Tibial nerve (tissue), 4 donors: ENCODE results near the gene IGF2BP3. TPM values are rescaled to one million over a fixed set of nuclear protein-coding genes. Genes with fewer than 3 reads are reported as not detected.

Experiments
- DNase-seq, 2 donors: peaks; one replicate each; pipeline ENCODE4 v3.0.0-alpha.2; 2019; ENCODE audit warnings: low spot score in 2 of 2
- H3K27ac ChIP-seq, 4 donors: fragments of 200-600 bp; sonication (generic) in 3 of 4; one replicate each; pipeline ENCODE4 v1.5.1; 2017 to 2019; ENCODE audit warnings: mild to moderate bottlenecking in 1 of 4
- H3K27me3 ChIP-seq, 2 donors: fragments of 200-600 bp; sonication (generic) in 1 of 2; one replicate each; pipeline versions ENCODE4 v1.5.1 to v1.6.0; 2017 to 2019
- H3K36me3 ChIP-seq, 3 donors: fragments of 200-600 bp; sonication (generic); one replicate each; pipeline ENCODE4 v1.5.1; 2018 to 2019
- H3K4me1 ChIP-seq, 4 donors: fragments of 200-600 bp; sonication (generic) in 3 of 4; one replicate each; pipeline ENCODE4 v1.5.1; 2017 to 2019
- H3K4me3 ChIP-seq, 4 donors: fragments of 200-600 bp; sonication (generic) in 3 of 4; one replicate each; pipeline ENCODE4 v1.5.1; 2017 to 2019; ENCODE audit warnings: mild to moderate bottlenecking in 1 of 4, moderate library complexity in 1 of 4
- H3K9me3 ChIP-seq, 4 donors: fragments of 200-600 bp; sonication (generic) in 3 of 4; one replicate each; pipeline ENCODE4 v1.5.1; 2017 to 2019
- CTCF ChIP-seq, 5 experiments: fragments of 200-600 bp in 3 of 5; fragments of 450-650 bp in 2 of 5; sonication (generic) in 3 of 5; IDR thresholded peaks; one replicate each; pipeline ENCODE4 v1.5.1; 2016 to 2019; ENCODE audit warnings: antibody characterized with exemption in 5 of 5, mild to moderate bottlenecking in 3 of 5, moderate library complexity in 2 of 5
- EP300 ChIP-seq, 2 donors: sonication (generic); formaldehyde crosslinking; IDR thresholded peaks; one replicate each; pipeline ENCODE4 v1.6.1; 2017; ENCODE audit warnings: antibody characterized with exemption in 2 of 2, mild to moderate bottlenecking in 1 of 2
- POLR2A ChIP-seq, 2 donors: fragments of 450-650 bp; IDR thresholded peaks; one replicate each; pipeline ENCODE4 v1.6.1; 2017; ENCODE audit warnings: antibody characterized with exemption in 2 of 2, mild to moderate bottlenecking in 2 of 2, moderate library complexity in 2 of 2
- WGBS, 2 donors: methylation state at CpG; one replicate each; pipeline ENCODE4 v1.1.5; 2018; 5-methylcytosine and 5-hydroxymethylcytosine counted together
- small RNA-seq: library from RNA; depleted of rRNA; stranded (forward); fragments of <200 nt; gene quantifications from one replicate; pipeline ENCODE3, GENCODE V24; 2016
- total RNA-seq, 4 donors: library from RNA; depleted of rRNA; stranded (reverse); fragments of >200 nt; gene quantifications; one replicate each; pipeline ENCODE4 v1.1.0, GENCODE V29; 2016

IGF2BP3 gene
- total RNA-seq, 4 donors from 2014 or later = 0.21 to 0.90 (median 0.59) TPM; not detected in 1

GRCh38 chr7:23261843-23262452 is 208.3 kb downstream of the IGF2BP3 start:
- Histone ChIP-seq H3K27me3 (no peaks in the 10 kb centered on the region), H3K36me3 (peaks cover 0 to 52% (median 0%) of the 10 kb centered on the region in 3 donors), H3K4me3 (no peak overlapping the region), H3K4me1 (no peaks in the 10 kb centered on the region), H3K9me3 (no peaks in the 10 kb centered on the region), H3K27ac (no peak overlapping the region)
- peak in 1 of 2 donors; percentile 33 for DNase-seq
- WGBS, 2 donors = 8 to 9% methylated on average over 7 of the region's 7 CpGs
- TF ChIP-seq POLR2A (IDR thresholded peaks at IDR 0.05) (no peak), EP300 (IDR thresholded peaks at IDR 0.05) (no peak), CTCF (IDR thresholded peaks at IDR 0.05) (peak; percentile 62 to 81 (median 73))

GRCh38 chr7:23260371-23260770 is 209.9 kb downstream of the IGF2BP3 start:
- Histone ChIP-seq H3K27me3 (no peaks in the 10 kb centered on the region), H3K4me3 (no peak overlapping the region), H3K27ac (no peak overlapping the region), H3K4me1 (no peaks in the 10 kb centered on the region), H3K9me3 (no peaks in the 10 kb centered on the region), H3K36me3 (peaks cover 0 to 46% (median 0%) of the 10 kb centered on the region in 3 donors)
- 71 to 75% methylated on average over 10 of the region's 10 CpGs for WGBS, 2 donors
- no peak for DNase-seq
- no peak for TF ChIP-seq CTCF (IDR thresholded peaks at IDR 0.05)
- no peak for TF ChIP-seq EP300 (IDR thresholded peaks at IDR 0.05)
- no peak for TF ChIP-seq POLR2A (IDR thresholded peaks at IDR 0.05)

Small RNA genes within 50 kb of the gene (small RNA-seq; reads per million reads assigned to genes)
- not detected for gene AC079780.1
- gene RF00019 = not detected
- not detected for gene RNU7-143P
- not detected for gene SNORD65C

Other genes with a start within 250 kb of the IGF2BP3 start
- gene GPNMB, start 223.7 kb downstream of the IGF2BP3 start, total RNA-seq = 100 to 1,000 TPM in 1 of 4 donors, 10 to 100 TPM in 3; 47.4 to 156 (median 72.5) TPM
- 100 to 1,000 TPM in 1 of 4 donors, 10 to 100 TPM in 3; 41.4 to 107 (median 55.8) TPM for gene MALSU1, start 171.2 kb downstream of the IGF2BP3 start, total RNA-seq
- gene TRA2A, start 61.5 kb upstream of the IGF2BP3 start, total RNA-seq = 10 to 100 TPM; 39.4 to 74.9 (median 43.5) TPM
- 10 to 100 TPM in 1 of 4 donors, 1 to 10 TPM in 3; 5.5 to 10.3 (median 8.2) TPM for gene CCDC126, start 126.9 kb upstream of the IGF2BP3 start, total RNA-seq
- 10 to 100 TPM in 3 of 4 donors, 1 to 10 TPM in 1; 7.5 to 28.0 (median 13.1) TPM for gene FAM221A, start 209.7 kb upstream of the IGF2BP3 start, total RNA-seq
- gene STK31, start 239.7 kb upstream of the IGF2BP3 start, total RNA-seq = 1 to 10 TPM in 2 of 4 donors, under 1 TPM in 2; 0.84 to 2.8 (median 1.1) TPM